RWPE1 (cell line): ENCODE measurements around the gene CDRT15.

Experiments used
- CTCF ChIA-PET: fragments of 350-600 bp; sonication (Branson Sonifier 250); formaldehyde crosslinking; extraction: SDS; loops from one replicate; lab custom pipeline; 2021; lab: Yijun Ruan, JAX
- POLR2A ChIA-PET: fragments of 400-600 bp; formaldehyde crosslinking; extraction: SDS; loops from one replicate; lab custom pipeline; 2020; ENCODE audit warnings: antibody characterized with exemption; ENCODE audit not compliant: low non-redundant PET; lab: Yijun Ruan, JAX
- DNase-seq: peaks from one replicate; pipeline ENCODE4 v3.0.0; 2012; ENCODE audit warnings: low spot score
- H3K27ac ChIP-seq: fragments of 450-650 bp; 2 replicates; pipeline ENCODE4 v1.5.1; 2017
- TF ChIP-seq, protein P1 (sequence below): fragments of 450-650 bp; conservative IDR thresholded peaks from 2 replicates; pipeline ENCODE4 v1.5.1; 2017; ENCODE audit warnings: low read depth, mild to moderate bottlenecking

CDRT15 gene

GRCh38 chr17:14225254-14225980 is 11.2 kb downstream of the CDRT15 start:
- TF ChIP-seq, protein P1, sequence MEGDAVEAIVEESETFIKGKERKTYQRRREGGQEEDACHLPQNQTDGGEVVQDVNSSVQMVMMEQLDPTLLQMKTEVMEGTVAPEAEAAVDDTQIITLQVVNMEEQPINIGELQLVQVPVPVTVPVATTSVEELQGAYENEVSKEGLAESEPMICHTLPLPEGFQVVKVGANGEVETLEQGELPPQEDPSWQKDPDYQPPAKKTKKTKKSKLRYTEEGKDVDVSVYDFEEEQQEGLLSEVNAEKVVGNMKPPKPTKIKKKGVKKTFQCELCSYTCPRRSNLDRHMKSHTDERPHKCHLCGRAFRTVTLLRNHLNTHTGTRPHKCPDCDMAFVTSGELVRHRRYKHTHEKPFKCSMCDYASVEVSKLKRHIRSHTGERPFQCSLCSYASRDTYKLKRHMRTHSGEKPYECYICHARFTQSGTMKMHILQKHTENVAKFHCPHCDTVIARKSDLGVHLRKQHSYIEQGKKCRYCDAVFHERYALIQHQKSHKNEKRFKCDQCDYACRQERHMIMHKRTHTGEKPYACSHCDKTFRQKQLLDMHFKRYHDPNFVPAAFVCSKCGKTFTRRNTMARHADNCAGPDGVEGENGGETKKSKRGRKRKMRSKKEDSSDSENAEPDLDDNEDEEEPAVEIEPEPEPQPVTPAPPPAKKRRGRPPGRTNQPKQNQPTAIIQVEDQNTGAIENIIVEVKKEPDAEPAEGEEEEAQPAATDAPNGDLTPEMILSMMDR: no peak
- ChIA-PET CTCF (no interaction called here), POLR2A (no interaction called here)
- no peak for DNase-seq
- H3K27ac ChIP-seq: no peak overlapping the region

GRCh38 chr17:14222611-14223010 is 14.1 kb downstream of the CDRT15 start:
- TF ChIP-seq, protein P1: no peak
- H3K27ac ChIP-seq: no peak overlapping the region
- CTCF ChIA-PET: interaction anchor here (0.7 kb wide), 1 partner anchor 744 kb away, joined by 4 read pairs; no protein-coding TSS in a partner anchor
- DNase-seq: no peak
- POLR2A ChIA-PET: no interaction called here

GRCh38 chr17:14214271-14214670 is 22.4 kb downstream of the CDRT15 start:
- POLR2A ChIA-PET: no interaction called here
- no peak for DNase-seq
- TF ChIP-seq, protein P1: no peak

GRCh38 chr17:14212401-14212800 is 24.3 kb downstream of the CDRT15 start:
- POLR2A ChIA-PET: no interaction called here
- DNase-seq: no peak
- H3K27ac ChIP-seq: no peak overlapping the region
- CTCF ChIA-PET: interaction anchor here (0.6 kb wide), 1 partner anchor 85 kb away, joined by 3 read pairs; no protein-coding TSS in a partner anchor
- TF ChIP-seq, protein P1: no peak

More at GRCh38 chr17:14214271-14214670, 22.4 kb downstream of the CDRT15 start:
- CTCF ChIA-PET: no interaction called here
- no peak overlapping the region for H3K27ac ChIP-seq

GRCh38 chr17:14211801-14212200 is 24.9 kb downstream of the CDRT15 start:
- H3K27ac ChIP-seq: no peak overlapping the region
- POLR2A ChIA-PET: no interaction called here
- CTCF ChIA-PET: interaction anchor here (0.6 kb wide), 1 partner anchor 85 kb away, joined by 3 read pairs; no protein-coding TSS in a partner anchor
- TF ChIP-seq, protein P1: no peak
- DNase-seq: no peak

DNA sequence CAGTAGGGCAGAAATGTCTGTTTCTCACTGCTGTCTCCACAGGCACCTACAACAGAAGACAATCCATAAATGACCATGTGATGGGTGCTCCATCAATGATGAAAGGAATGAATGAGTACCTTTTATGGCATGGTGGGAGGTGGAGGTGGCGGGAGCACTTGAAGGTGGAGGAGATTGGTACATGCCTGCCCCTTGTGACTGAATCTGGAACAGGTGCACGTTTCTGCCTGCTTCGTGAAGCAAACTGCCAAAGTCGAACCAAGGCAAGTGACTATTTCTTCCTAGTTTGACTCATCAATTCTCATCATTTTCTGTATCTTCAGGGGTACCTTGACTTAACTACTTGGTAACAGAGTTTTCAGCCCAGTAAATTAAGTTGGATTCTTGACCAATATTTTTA is 25.4 kb downstream of the CDRT15 start:
- TF ChIP-seq, protein P1: no peak
- no peak for DNase-seq
- CTCF ChIA-PET: no interaction called here
- POLR2A ChIA-PET: no interaction called here
- no peak overlapping the region for H3K27ac ChIP-seq
